Spleen (tissue), 7 donors: ENCODE measurements around the gene TBX4.

ENCODE experiments used
- POLR2AphosphoS5 ChIP-seq, 3 donors: sonication (generic); formaldehyde crosslinking; IDR thresholded peaks; one replicate each; pipeline ENCODE4 v1.5.1; 2017; ENCODE audit warnings: antibody characterized with exemption in 3 of 3
- TF ChIP-seq, protein P1 (sequence below), 11 experiments: fragments of 200-600 bp in 7 of 11; fragments of 450-650 bp in 4 of 11; sonication (generic) in 4 of 11; IDR thresholded peaks in 8 of 11; conservative IDR thresholded peaks in 3 of 11; 1 replicate in 7 of 11; 2 replicates in 4 of 11; pipeline versions ENCODE4 v1.4.0 to v1.8.0; 2016 to 2021; ENCODE audit warnings: antibody characterized with exemption in 11 of 11, inconsistent platforms in 4 of 11, mild to moderate bottlenecking in 1 of 11
- donor health status: DM: no; HTN: no; CAD: no; lungs with moderate emphysema.
- donor health status: DM: no; HTN: no; CAD: no.
- donor health status: DM: no; HTN: no; CAD: no.

DNA sequence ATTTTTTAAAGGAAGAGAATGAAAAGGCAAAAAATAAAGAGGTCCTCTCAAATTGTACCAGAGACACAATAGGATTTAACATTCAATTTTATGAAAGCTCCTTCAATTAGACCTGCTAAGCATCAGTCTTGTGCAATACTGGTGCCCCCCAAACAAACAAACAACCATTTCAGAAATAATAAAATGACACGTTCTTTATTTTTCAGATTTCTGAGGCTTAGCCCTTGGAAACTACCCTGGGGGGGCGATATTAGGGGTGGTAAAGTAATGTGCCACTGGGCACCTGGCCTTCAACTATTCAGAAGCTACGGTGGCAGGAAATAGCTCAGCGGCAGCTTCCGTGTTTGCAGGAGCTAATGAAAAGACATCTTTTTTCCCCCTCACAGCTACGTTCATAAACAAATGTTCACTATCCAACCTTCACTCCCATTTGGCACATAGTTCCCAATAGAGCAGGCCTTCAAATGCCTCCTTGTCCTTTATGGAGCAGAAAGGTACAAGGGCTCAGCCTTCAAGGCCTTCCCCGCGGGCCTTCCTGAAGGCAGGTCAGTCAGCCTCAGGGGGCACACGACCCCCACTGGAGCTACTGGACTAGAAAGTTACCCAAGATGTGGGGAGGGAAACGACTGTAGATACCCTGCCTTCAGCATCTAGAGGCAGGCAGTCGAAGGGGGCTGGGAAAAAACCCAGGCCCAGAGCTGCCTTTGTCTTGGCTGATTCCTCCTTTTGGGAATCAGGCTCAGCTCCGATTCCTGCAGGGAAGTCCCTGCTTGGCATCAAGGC lies 44.1 kb downstream of the TBX4 start:
- TF ChIP-seq POLR2AphosphoS5 (IDR thresholded peaks at IDR 0.05) = no peak
- TF ChIP-seq, protein P1, sequence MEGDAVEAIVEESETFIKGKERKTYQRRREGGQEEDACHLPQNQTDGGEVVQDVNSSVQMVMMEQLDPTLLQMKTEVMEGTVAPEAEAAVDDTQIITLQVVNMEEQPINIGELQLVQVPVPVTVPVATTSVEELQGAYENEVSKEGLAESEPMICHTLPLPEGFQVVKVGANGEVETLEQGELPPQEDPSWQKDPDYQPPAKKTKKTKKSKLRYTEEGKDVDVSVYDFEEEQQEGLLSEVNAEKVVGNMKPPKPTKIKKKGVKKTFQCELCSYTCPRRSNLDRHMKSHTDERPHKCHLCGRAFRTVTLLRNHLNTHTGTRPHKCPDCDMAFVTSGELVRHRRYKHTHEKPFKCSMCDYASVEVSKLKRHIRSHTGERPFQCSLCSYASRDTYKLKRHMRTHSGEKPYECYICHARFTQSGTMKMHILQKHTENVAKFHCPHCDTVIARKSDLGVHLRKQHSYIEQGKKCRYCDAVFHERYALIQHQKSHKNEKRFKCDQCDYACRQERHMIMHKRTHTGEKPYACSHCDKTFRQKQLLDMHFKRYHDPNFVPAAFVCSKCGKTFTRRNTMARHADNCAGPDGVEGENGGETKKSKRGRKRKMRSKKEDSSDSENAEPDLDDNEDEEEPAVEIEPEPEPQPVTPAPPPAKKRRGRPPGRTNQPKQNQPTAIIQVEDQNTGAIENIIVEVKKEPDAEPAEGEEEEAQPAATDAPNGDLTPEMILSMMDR (IDR thresholded peaks at IDR 0.05 in 8 of 11, conservative IDR thresholded peaks at IDR 0.05 in 3 of 11) = no peak
